Neural progenitor cell (in vitro differentiated cells): ENCODE measurements around the gene ERC1.

Experiments used
- CTCF ChIP-seq: fragments of 200-600 bp; sonication (generic); IDR thresholded peaks from 2 replicates; pipeline ENCODE4 v1.5.1; 2017; ENCODE audit warnings: antibody characterized with exemption, mild to moderate bottlenecking
- EZH2 ChIP-seq: fragments of 200-600 bp; sonication (generic); IDR thresholded peaks from 2 replicates; pipeline ENCODE4 v1.6.1; 2017; ENCODE audit warnings: antibody characterized with exemption, mild to moderate bottlenecking, moderate library complexity
- EZH2phosphoT487 ChIP-seq: fragments of 200-600 bp; sonication (generic); IDR thresholded peaks from 2 replicates; pipeline ENCODE4 v1.6.1; 2017; ENCODE audit warnings: antibody characterized with exemption

DNA sequence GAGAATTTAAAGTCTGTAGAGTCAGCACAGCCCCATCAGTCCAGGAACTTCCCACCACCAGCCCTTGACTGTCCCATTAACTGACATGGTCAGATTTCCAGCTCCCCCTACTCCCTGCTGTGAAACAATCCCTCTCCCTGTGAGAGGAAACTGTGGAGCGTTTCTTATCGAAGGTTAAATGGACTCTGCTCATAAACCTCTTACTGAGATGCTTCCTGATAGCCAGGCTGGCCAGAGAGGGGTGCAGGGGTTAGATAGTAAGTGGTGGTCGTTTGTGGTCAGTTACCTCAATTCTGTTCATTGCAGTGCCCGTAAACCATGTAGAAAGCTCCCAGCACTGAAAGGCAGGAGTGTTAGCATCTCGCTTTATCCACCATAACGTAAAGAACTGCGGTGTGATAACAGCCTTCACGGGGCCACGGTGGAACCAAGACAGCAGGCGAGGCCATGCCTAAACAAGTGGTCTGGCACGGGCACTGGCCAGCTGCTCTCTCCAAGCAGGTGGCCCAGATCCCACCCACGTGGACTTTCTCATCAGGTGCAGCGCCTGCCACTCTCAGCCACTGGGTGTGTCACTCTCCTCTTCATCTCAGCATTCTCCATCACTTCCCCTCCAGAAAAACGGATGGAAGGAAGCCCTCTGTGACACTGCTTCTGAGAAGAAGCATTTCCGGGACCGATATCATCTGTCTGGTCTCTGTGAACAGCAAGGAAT, 501.1 kb downstream of the ERC1 start:
- TF ChIP-seq EZH2 = no peak
- no peak for TF ChIP-seq CTCF
- TF ChIP-seq EZH2phosphoT487 = no peak
